Bronchial epithelial cell (primary cell): Measurements from ENCODE around the gene NETO1. TPM values are rescaled to one million over a fixed set of nuclear protein-coding genes. Genes with fewer than 3 reads are reported as not detected.
A peak's percentile ranks its signal among the peaks of the same experiment; 100 is the strongest.

ENCODE experiments used
- DNase-seq: peaks from one replicate; pipeline ENCODE4 v3.0.0-alpha.2; 2010; ENCODE audit warnings: low read depth
- FAIRE-seq: peaks from 2 replicates; lab custom pipeline; 2011; peaks lifted over from hg19 to GRCh38; lab: Jason Lieb, UNC
- H3K27me3 ChIP-seq: 2 replicates; pipeline ENCODE4 v1.5.1; 2011; ENCODE audit warnings: low read length; ENCODE audit not compliant: control insufficient read depth, insufficient read depth
- H3K36me3 ChIP-seq: 2 replicates; pipeline ENCODE4 v1.5.1; 2011; ENCODE audit warnings: low read length; ENCODE audit not compliant: control insufficient read depth, insufficient read depth
- H3K4me3 ChIP-seq: 2 replicates; pipeline ENCODE4 v1.5.1; 2011; ENCODE audit warnings: mild to moderate bottlenecking, low read depth, low read length, control low read depth
- total RNA-seq: library from RNA; depleted of rRNA; stranded (reverse); fragments of >200 nt; gene quantifications from 2 replicates; pipeline ENCODE4 v1.2.1, GENCODE V29; 2014
- TF ChIP-seq, protein P1 (sequence below): IDR thresholded peaks from 2 replicates; pipeline ENCODE4 v1.5.1; 2011; ENCODE audit warnings: mild to moderate bottlenecking, moderate library complexity, low read length, control low read depth, inconsistent platforms; ENCODE audit not compliant: insufficient read depth, severe bottlenecking

Gene NETO1
- total RNA-seq, 1 donor from 2014 or later = not detected

DNA sequence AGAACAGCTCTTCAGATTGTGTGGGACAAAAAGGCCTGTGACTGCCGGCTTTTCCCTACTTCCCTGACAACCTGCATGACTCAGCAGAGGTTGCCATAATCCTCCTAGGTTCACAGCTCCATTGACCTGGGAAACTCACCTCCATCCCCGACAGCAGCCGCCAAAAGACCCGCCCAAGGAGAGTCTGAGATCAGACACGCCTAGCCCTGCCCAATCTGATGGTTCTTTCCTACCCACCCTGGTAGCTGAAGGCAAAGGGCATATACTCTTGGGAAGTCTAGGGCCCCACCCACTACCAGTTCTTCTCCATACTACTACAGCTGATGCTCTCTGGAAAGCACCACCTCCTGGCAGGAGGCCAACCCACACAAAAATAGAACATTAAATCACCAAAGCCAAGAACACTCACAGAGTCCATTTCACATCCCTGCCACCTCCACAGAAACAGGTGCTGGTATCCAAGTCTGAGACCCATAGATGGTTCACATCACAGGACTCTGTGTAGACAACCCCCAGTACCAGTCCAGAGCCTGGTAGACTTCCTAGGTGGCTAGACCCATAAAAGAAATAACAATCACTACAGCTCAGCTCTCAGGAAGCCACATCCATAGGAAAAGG, 140.6 kb downstream of the NETO1 start:
- peak; percentile 86 for FAIRE-seq
- no peaks in the 10 kb centered on the region for H3K27me3 ChIP-seq
- no peak overlapping the region for H3K4me3 ChIP-seq
- H3K36me3 ChIP-seq = no peaks in the 10 kb centered on the region
- peak; percentile 60 for DNase-seq
- TF ChIP-seq, protein P1, sequence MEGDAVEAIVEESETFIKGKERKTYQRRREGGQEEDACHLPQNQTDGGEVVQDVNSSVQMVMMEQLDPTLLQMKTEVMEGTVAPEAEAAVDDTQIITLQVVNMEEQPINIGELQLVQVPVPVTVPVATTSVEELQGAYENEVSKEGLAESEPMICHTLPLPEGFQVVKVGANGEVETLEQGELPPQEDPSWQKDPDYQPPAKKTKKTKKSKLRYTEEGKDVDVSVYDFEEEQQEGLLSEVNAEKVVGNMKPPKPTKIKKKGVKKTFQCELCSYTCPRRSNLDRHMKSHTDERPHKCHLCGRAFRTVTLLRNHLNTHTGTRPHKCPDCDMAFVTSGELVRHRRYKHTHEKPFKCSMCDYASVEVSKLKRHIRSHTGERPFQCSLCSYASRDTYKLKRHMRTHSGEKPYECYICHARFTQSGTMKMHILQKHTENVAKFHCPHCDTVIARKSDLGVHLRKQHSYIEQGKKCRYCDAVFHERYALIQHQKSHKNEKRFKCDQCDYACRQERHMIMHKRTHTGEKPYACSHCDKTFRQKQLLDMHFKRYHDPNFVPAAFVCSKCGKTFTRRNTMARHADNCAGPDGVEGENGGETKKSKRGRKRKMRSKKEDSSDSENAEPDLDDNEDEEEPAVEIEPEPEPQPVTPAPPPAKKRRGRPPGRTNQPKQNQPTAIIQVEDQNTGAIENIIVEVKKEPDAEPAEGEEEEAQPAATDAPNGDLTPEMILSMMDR = no peak

DNA sequence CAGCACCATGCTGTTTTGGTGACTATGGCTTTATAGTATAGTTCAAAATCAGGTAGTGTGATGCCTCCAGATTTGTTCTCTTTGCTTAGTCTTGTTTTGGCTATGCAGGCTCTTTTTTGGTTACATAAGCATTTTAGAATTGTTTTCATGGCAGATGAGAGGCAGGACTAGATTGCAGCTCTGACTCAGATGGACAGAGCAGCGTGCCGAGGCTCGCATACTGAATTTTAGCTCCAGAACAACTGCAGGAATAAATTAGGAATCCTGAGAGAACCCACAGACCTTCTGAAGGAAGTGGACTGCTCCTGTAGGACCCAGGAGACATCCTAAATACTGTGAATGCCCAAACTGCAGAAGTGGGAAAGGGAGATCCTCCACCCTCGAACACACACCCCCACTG, 141.6 kb downstream of the NETO1 start:
- FAIRE-seq (no peak), DNase-seq (peak; percentile 37)
- H3K36me3 ChIP-seq = no peaks in the 10 kb centered on the region
- no peaks in the 10 kb centered on the region for H3K27me3 ChIP-seq
- no peak overlapping the region for H3K4me3 ChIP-seq
- TF ChIP-seq, protein P1 = no peak

DNA sequence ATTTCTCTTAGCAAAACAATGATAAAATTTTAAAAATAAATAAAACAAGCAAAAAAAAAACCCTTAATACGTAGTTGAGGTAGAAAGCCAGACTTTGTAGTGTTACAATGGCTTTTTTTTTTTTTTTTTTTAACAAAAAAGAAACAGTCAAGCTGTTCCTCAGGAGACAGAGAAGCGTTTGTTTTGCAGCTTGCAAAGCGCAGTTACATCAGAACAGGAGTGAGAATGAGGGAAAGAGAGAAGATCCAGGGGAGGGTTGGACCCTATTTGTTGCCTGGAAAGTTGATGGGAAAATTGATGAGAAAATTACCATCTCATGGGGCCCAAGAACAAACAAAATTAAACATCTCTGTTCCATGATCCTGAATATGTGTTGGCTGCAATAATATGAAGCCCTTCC, 146.5 kb downstream of the NETO1 start:
- Histone ChIP-seq H3K36me3 (no peaks in the 10 kb centered on the region), H3K4me3 (no peak overlapping the region), H3K27me3 (no peaks in the 10 kb centered on the region)
- FAIRE-seq (no peak), DNase-seq (no peak)
- TF ChIP-seq, protein P1 = no peak

DNA sequence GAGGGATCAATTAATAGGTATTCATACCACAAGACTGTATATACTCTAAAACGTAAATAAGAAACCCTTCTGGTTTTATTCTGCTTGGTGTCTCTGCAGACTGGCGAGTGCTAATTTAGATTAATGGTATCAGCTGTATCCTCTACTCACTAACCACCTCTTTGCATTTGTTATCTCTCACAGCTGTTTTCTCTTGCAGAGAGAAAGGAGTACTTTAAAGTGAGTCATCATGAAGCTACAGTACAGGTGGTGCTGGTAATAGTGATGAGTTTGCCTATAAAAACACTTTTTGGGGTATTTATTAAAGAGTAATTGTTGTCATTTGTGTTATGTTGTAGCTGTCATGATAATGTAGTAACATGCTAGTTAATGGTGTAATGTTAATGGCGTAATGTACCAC, 147.7 kb downstream of the NETO1 start:
- no peaks in the 10 kb centered on the region for H3K27me3 ChIP-seq
- H3K36me3 ChIP-seq = no peaks in the 10 kb centered on the region
- TF ChIP-seq, protein P1 = no peak
- no peak for FAIRE-seq
- H3K4me3 ChIP-seq = no peak overlapping the region
- DNase-seq = no peak

DNA sequence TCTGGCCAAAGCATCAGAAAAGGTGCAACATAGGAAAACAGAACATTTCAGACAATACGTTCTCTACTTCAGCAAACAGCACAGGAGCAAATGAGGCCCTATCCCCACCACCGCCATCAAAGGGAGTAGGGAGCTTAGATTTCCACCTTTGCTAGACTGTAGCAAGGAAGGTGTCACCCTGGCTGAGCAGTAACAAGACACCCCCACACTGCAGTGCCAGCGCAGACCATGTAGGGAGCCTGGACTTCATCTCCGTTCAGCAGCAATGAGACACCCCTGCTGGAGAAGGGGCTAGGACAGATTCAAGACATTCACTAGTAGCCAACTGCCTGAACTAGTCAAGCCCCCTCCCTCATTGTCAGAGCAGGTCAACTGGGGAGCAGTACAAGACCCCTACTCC, 163.6 kb downstream of the NETO1 start:
- Histone ChIP-seq H3K27me3 (no peaks in the 10 kb centered on the region), H3K36me3 (no peaks in the 10 kb centered on the region), H3K4me3 (no peak overlapping the region)
- TF ChIP-seq, protein P1 = no peak
- no peak for FAIRE-seq
- DNase-seq = no peak

DNA sequence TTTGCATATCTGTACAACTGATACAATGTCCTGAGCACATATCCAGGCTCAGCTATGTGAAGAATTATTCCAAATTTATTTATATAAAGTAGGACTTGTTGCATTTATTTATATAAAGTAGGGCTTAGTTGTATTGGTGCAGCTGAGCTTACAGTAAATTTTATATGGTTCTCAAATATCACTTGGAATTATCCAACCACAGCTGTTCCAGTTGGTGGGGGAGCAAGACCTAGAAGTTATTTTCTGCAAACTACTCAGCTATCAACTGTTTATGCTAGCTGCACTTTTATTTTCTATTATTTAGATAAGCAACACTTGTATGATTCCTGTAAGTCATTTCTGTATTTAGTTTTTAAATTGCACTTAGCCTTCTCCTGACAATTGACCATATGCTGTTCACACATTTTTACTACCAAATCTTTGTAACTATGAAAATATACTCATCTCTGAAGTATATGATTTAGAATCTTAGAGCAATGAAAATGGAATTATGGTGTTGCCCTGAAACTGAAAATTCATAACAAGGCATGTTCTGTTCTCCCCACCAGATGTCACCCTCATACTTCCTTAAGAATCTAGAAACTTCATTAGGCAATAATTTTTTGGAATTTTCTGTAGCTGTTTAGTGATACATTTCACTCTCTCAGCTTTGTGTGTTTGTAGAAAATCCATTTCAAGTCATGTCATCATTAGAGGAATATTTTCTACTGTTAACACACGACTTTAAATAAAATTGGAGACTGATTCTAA, 166.7 kb downstream of the NETO1 start:
- H3K4me3 ChIP-seq = no peak overlapping the region
- TF ChIP-seq, protein P1 = peak; percentile 14
- no peaks in the 10 kb centered on the region for H3K36me3 ChIP-seq
- FAIRE-seq (no peak), DNase-seq (peak; percentile 20)
- no peaks in the 10 kb centered on the region for H3K27me3 ChIP-seq
